ENCODE data around the gene TMEM192.
"Not testable (repeated sequence)": the region's sequence is repeated elsewhere in the genome, so short reads cannot be mapped to it uniquely, and the experiment has no call there.

Gene TMEM192

GRCh38 chr4:165088366-165088765 lies 24.3 kb downstream of the TMEM192 start:
- H3K79me1 ChIP-seq (ENCODE audit: low read length) = no peaks in the 10 kb centered on the region
- H3K27ac ChIP-seq (ENCODE audit: low read depth, low read length) = no peak overlapping the region
- H3K36me3 ChIP-seq (ENCODE audit: control insufficient read depth in 1 of 2, insufficient read depth in 2 of 2, low read length in 2 of 2) = peaks cover 12 to 19% of the 10 kb centered on the region in 2 experiments
- H3K4me1 ChIP-seq (ENCODE audit: control insufficient read depth in 1 of 2, insufficient read depth in 2 of 2, low read length in 2 of 2) = no peaks in the 10 kb centered on the region
- H3K14ac ChIP-seq (ENCODE audit: low read length) = no peak overlapping the region
- H3K4ac ChIP-seq (ENCODE audit: low read depth, low read length) = no peak overlapping the region
- no peak overlapping the region for H3K4me2 ChIP-seq (ENCODE audit: low read length)
- H3K27me3 ChIP-seq (ENCODE audit: insufficient read depth, low read length) = no peaks in the 10 kb centered on the region
- DNase-seq = no peak
- no peak overlapping the region for H2BK5ac ChIP-seq (ENCODE audit: low read depth, low read length, poor library complexity)
- no CpG with 5 or more reads among the region's 3 CpGs for WGBS (ENCODE audit: extremely low coverage, insufficient coverage, insufficient read length)
- H2AFZ ChIP-seq (ENCODE audit: insufficient read depth, low read length, poor library complexity) = no peak overlapping the region
- H2AK5ac ChIP-seq (ENCODE audit: low read length) = no peak overlapping the region
- H4K91ac ChIP-seq (ENCODE audit: low read depth, low read length) = no peak overlapping the region
- H4K12ac ChIP-seq (ENCODE audit: low read depth, low read length) = no peak overlapping the region
- no peak overlapping the region for H3K18ac ChIP-seq (ENCODE audit: low read length)
- H4K8ac ChIP-seq (ENCODE audit: low read depth, low read length) = no peak overlapping the region
- no peak overlapping the region for H3K9ac ChIP-seq (ENCODE audit: low read length)
- no peak overlapping the region for H3K23ac ChIP-seq (ENCODE audit: low read length)
- H3K79me2 ChIP-seq (ENCODE audit: control insufficient read depth, insufficient read depth, low read length, poor library complexity) = no peaks in the 10 kb centered on the region
- no peak overlapping the region for H3K4me3 ChIP-seq (ENCODE audit: low read depth, low read length)
- H2BK120ac ChIP-seq (ENCODE audit: insufficient read depth, low read length, poor library complexity) = no peak overlapping the region
- H3K9me3 ChIP-seq (ENCODE audit: insufficient read depth, low read depth, low read length) = no peaks in the 10 kb centered on the region
- no peak overlapping the region for H2BK12ac ChIP-seq (ENCODE audit: low read length)

DNA sequence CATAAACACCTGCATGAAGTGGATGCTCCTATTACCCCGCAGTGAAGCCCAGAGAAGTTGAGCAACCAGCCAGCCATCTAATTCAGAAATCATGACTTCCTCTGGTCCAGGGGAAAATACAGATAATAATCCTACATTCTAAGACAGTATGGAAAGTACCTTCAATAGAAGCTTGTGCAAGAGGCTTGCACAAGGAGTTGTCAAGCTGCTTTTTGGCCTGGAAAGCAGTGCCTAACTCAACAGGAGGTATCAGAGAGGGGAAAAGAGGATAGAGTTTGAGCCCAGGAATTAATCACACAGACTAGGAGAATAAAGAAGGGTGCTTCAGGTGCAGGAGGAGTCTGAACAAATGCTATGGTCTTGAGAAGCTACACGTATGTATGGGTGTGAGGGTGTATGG lies 26.7 kb downstream of the TMEM192 start:
- peak; percentile 64 to 80 for DNase-seq
- H3K4ac ChIP-seq (ENCODE audit: low read depth, low read length) = no peak overlapping the region
- H3K4me3 ChIP-seq (ENCODE audit: low read depth, low read length) = no peak overlapping the region
- H3K4me1 ChIP-seq (ENCODE audit: control insufficient read depth in 1 of 2, insufficient read depth in 2 of 2, low read length in 2 of 2) = no peaks in the 10 kb centered on the region
- no peak overlapping the region for H3K4me2 ChIP-seq (ENCODE audit: low read length)
- WGBS (ENCODE audit: extremely low coverage, insufficient coverage, insufficient read length) = no CpG with 5 or more reads among the region's 2 CpGs
- no peak overlapping the region for H2BK12ac ChIP-seq (ENCODE audit: low read length)
- no peak overlapping the region for H3K14ac ChIP-seq (ENCODE audit: low read length)
- no peak overlapping the region for H3K27ac ChIP-seq (ENCODE audit: low read depth, low read length)
- H3K18ac ChIP-seq (ENCODE audit: low read length) = no peak overlapping the region
- H3K36me3 ChIP-seq (ENCODE audit: control insufficient read depth in 1 of 2, insufficient read depth in 2 of 2, low read length in 2 of 2) = peaks cover 12 to 19% of the 10 kb centered on the region in 2 experiments
- H3K79me1 ChIP-seq (ENCODE audit: low read length) = no peaks in the 10 kb centered on the region
- H3K9ac ChIP-seq (ENCODE audit: low read length) = no peak overlapping the region
- no peak overlapping the region for H4K8ac ChIP-seq (ENCODE audit: low read depth, low read length)
- no peaks in the 10 kb centered on the region for H3K27me3 ChIP-seq (ENCODE audit: insufficient read depth, low read length)
- H4K12ac ChIP-seq (ENCODE audit: low read depth, low read length) = no peak overlapping the region
- no peaks in the 10 kb centered on the region for H3K79me2 ChIP-seq (ENCODE audit: control insufficient read depth, insufficient read depth, low read length, poor library complexity)
- H3K9me3 ChIP-seq (ENCODE audit: insufficient read depth, low read depth, low read length) = no peaks in the 10 kb centered on the region
- no peak overlapping the region for H3K23ac ChIP-seq (ENCODE audit: low read length)
- H2AK5ac ChIP-seq (ENCODE audit: low read length) = no peak overlapping the region
- H2BK5ac ChIP-seq (ENCODE audit: low read depth, low read length, poor library complexity) = no peak overlapping the region
- H2BK120ac ChIP-seq (ENCODE audit: insufficient read depth, low read length, poor library complexity) = no peak overlapping the region
- no peak overlapping the region for H4K91ac ChIP-seq (ENCODE audit: low read depth, low read length)
- no peak overlapping the region for H2AFZ ChIP-seq (ENCODE audit: insufficient read depth, low read length, poor library complexity)

- H3K4me3 ChIP-seq (ENCODE audit: low read depth, low read length); H2BK120ac ChIP-seq (ENCODE audit: insufficient read depth, low read length, poor library complexity): not testable (repeated sequence)
- WGBS (ENCODE audit: extremely low coverage, insufficient coverage, insufficient read length) = no CpG with 5 or more reads among the region's 7 CpGs
Measured at GRCh38 chr4:165084787-165085186, 27.9 kb downstream of the TMEM192 start.

DNA sequence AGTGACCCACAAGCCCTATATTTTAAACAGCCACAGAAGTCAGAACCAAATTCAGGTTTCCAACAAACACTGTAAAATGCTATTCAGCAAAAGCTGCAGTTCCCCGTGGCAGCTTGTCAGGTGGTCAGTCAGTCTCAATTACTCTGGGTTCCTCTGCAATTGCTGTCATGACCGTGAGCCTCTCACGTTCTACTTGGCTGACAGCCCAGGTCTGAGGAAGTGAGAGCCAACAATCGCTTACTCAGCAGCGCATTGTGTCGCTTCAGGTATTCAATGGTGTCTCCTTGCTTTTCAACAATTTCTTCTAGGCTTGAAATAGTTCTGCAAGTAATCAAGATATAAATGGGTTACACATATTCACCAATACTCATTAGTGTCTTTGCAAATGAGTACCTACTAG lies 33.2 kb downstream of the TMEM192 start:
- Histone ChIP-seq H2AFZ (ENCODE audit: insufficient read depth, low read length, poor library complexity) (no peak overlapping the region), H3K27me3 (ENCODE audit: insufficient read depth, low read length) (no peaks in the 10 kb centered on the region), H2BK12ac (ENCODE audit: low read length) (no peak overlapping the region), H3K14ac (ENCODE audit: low read length) (no peak overlapping the region), H3K79me1 (ENCODE audit: low read length) (no peaks in the 10 kb centered on the region), H3K36me3 (ENCODE audit: control insufficient read depth in 1 of 2, insufficient read depth in 2 of 2, low read length in 2 of 2) (peaks cover 3% of the 10 kb centered on the region in 2 experiments), H2AK5ac (ENCODE audit: low read length) (no peak overlapping the region), H3K4me1 (ENCODE audit: control insufficient read depth in 1 of 2, insufficient read depth in 2 of 2, low read length in 2 of 2) (no peaks in the 10 kb centered on the region), H3K79me2 (ENCODE audit: control insufficient read depth, insufficient read depth, low read length, poor library complexity) (no peaks in the 10 kb centered on the region), H3K27ac (ENCODE audit: low read depth, low read length) (no peak overlapping the region), H4K8ac (ENCODE audit: low read depth, low read length) (no peak overlapping the region), H3K23ac (ENCODE audit: low read length) (no peak overlapping the region), H3K18ac (ENCODE audit: low read length) (no peak overlapping the region), H2BK120ac (ENCODE audit: insufficient read depth, low read length, poor library complexity) (no peak overlapping the region), H4K91ac (ENCODE audit: low read depth, low read length) (no peak overlapping the region), H3K4me2 (ENCODE audit: low read length) (no peak overlapping the region), H4K12ac (ENCODE audit: low read depth, low read length) (no peak overlapping the region), H2BK5ac (ENCODE audit: low read depth, low read length, poor library complexity) (no peak overlapping the region), H3K9me3 (ENCODE audit: insufficient read depth, low read depth, low read length) (no peaks in the 10 kb centered on the region), H3K4ac (ENCODE audit: low read depth, low read length) (no peak overlapping the region), H3K9ac (ENCODE audit: low read length) (no peak overlapping the region), H3K4me3 (ENCODE audit: low read depth, low read length) (no peak overlapping the region)
- WGBS (ENCODE audit: extremely low coverage, insufficient coverage, insufficient read length) = no CpG with 5 or more reads among the region's 6 CpGs
- no peak for DNase-seq

More at GRCh38 chr4:165084787-165085186, 27.9 kb downstream of the TMEM192 start:
- H4K8ac ChIP-seq (ENCODE audit: low read depth, low read length); H3K27ac ChIP-seq (ENCODE audit: low read depth, low read length); H3K23ac ChIP-seq (ENCODE audit: low read length); H3K4me1 ChIP-seq (ENCODE audit: control insufficient read depth in 1 of 2, insufficient read depth in 2 of 2, low read length in 2 of 2); H3K9ac ChIP-seq (ENCODE audit: low read length); H3K79me2 ChIP-seq (ENCODE audit: control insufficient read depth, insufficient read depth, low read length, poor library complexity); H3K9me3 ChIP-seq (ENCODE audit: insufficient read depth, low read depth, low read length); H2AFZ ChIP-seq (ENCODE audit: insufficient read depth, low read length, poor library complexity); H2AK5ac ChIP-seq (ENCODE audit: low read length); H3K4me2 ChIP-seq (ENCODE audit: low read length); H3K14ac ChIP-seq (ENCODE audit: low read length); H2BK5ac ChIP-seq (ENCODE audit: low read depth, low read length, poor library complexity); H3K4ac ChIP-seq (ENCODE audit: low read depth, low read length); DNase-seq; H3K18ac ChIP-seq (ENCODE audit: low read length); H2BK12ac ChIP-seq (ENCODE audit: low read length); H3K79me1 ChIP-seq (ENCODE audit: low read length); H3K27me3 ChIP-seq (ENCODE audit: insufficient read depth, low read length); H4K12ac ChIP-seq (ENCODE audit: low read depth, low read length); H4K91ac ChIP-seq (ENCODE audit: low read depth, low read length): not testable (repeated sequence)
- H3K36me3 ChIP-seq (ENCODE audit: control insufficient read depth in 1 of 2, insufficient read depth in 2 of 2, low read length in 2 of 2) = peaks cover 12 to 17% of the 10 kb centered on the region in 2 experiments

All from trophoblast cell (in vitro differentiated cells and primary cell).